HG03060 (cell line): ENCODE data around the gene IQCF5.
"Not testable (repeated sequence)": the region's sequence is repeated elsewhere in the genome, so short reads cannot be mapped to it uniquely, and the experiment has no call there.

Experiments
- ATAC-seq: cut with Tn5 transposase; IDR thresholded peaks from one replicate; pipeline ENCODE4 v1.9.1; 2021; ENCODE audit warnings: low read depth, moderate number of reproducible peaks; ENCODE audit not compliant: unreplicated experiment

IQCF5 gene

GRCh38 chr3:51875501-51875900, at the start of gene IQCF5:
IQCF5 (minus strand) TSS chr3:51875601; CDS start chr3:51875531, 70 bp downstream.
- no peak for ATAC-seq

DNA sequence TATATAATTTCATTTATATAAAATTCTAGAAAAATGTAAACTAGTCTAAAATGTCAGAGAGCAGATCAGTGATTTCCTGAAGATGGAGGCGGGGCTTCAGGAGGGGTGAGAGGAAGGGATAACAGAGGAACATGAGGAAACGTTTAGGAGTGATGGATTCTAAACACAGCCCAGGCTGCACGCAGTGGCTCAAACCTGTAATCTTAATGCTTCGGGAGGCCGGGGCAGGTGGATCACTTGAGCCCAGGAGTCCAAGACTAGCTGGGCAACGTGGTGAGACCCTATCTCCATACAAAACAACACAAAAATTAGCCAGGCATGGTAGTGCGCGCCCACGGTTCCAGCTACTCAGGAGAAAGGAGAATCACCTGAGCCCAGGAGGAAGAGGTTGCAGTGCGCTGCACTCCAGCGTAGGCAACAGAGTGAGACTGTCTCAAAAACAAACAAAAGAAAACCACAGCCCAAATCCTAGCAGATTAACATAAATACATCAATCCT, 45.7 kb upstream of the IQCF5 start:
- no peak for ATAC-seq

DNA sequence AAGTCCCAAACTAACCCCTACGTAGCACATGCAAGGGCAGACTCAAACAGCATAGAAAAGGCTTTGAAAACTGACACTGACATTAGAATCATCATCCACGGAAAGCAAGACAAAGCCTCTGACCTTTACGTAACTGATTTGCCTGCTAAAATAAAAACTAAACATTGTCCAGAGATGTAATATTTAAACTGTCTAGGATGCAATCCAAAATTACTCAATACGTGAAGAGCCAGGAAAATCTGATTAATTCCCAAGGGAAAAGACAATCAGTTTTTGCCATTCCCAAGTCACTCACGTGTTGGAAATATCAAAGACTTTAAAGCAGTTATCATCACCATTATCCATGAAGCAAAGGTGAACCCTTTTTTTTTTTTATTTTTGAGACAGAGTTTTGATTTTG, 41.0 kb upstream of the IQCF5 start:
- ATAC-seq: no peak

- no peak for ATAC-seq
These were observed 32.6 kb upstream of the IQCF5 start for GRCh38 chr3:51908026-51908425.

DNA sequence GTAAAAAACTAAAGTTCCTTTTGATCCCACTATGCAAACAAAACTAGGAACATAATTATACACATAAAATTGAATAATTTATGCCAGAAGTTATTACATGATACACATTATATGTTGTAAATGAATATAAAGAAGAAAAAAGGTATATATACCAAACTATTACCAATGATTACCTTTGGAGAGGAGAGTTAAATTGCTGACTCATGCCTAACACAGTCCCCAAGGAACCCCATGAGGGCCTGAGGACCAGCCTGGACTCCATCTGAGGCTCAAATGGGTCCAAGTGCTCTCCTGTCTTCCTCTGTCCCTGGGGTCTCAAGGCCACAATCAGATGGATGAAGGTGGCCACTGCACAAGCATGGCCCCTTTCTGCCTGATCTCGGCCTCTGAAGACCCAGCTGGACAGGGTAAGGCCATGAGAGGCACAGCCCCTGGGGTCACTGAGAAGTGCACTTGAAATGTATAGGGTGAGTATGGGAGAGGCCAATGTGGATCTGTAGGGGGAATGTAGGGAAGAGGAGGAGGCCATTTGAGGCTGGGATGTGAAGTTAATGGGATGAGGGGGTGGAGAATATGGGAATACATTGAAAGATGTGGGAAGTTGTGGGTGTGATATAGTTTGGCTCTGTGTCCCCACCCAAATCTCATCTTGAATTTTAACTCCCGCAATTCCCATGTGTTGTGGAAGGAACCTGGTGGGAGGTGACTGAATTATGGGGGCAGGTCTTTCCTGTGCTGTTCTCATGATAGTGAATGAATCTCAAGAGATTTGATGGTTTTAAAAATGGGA, 28.8 kb upstream of the IQCF5 start:
- ATAC-seq: no peak

DNA sequence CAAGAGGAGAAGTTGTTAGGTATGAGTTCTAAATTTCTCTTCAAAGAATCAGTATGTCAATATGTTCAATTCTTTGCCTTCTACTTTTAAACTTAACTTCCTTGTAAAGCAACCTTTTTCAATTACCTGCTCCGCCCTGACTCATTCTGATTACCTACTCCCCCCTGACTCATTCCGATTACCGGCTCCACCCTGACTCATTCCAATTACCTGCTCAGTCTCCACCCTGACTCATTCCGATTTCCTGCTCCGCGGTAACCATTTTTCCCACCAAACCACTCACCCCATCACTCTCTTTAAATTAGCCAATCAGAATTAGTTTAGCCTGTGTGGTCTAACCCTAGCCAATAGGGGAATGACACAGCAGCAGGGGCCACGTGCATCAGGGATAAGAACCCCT, 27.0 kb upstream of the IQCF5 start:
- ATAC-seq: not testable (repeated sequence)

GRCh38 chr3:51900043-51900442, 24.6 kb upstream of the IQCF5 start:
- not testable (repeated sequence) for ATAC-seq

DNA sequence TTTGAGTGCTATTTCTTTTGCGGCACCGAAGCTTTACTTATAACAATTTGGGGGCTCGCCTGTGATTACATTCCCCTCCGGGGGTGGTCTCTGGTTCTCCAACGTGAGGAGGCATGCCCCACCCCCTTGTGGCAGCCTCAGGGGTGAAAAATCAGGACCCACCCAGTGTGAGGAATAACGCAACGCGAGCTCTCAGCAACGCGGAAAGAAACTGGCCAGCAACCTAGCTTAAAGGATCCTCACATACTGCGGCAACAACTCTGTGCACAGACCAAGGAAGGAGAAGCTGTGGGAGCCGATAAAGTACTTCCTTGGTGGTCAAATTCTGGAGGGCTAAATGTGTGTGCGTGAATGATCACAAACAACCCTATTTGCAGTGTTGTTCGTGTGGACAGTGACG, 22.0 kb upstream of the IQCF5 start:
- no peak for ATAC-seq

GRCh38 chr3:51896607-51897305, 21.4 kb upstream of the IQCF5 start:
- ATAC-seq: no peak

GRCh38 chr3:51894939-51895338, 19.5 kb upstream of the IQCF5 start:
- no peak for ATAC-seq

DNA sequence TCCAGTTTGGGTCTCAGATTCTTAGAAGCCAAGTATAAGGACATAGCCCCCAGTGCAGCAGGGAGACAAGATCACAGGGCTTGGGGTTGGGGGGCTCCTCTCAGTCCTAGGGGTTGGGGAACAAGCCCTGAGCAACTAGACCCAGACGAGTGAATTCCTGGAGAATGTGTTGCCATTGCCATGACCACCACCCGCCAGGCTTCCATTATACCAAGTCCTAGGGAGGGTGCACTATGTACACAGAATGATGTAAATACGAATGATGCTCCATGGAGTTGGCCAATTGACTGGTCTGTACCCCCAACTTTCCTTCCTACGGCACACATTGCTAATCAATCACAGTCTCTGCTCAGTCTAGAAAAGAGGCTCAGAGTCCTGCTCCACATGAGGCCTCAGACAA, 19.0 kb upstream of the IQCF5 start:
- ATAC-seq: no peak

DNA sequence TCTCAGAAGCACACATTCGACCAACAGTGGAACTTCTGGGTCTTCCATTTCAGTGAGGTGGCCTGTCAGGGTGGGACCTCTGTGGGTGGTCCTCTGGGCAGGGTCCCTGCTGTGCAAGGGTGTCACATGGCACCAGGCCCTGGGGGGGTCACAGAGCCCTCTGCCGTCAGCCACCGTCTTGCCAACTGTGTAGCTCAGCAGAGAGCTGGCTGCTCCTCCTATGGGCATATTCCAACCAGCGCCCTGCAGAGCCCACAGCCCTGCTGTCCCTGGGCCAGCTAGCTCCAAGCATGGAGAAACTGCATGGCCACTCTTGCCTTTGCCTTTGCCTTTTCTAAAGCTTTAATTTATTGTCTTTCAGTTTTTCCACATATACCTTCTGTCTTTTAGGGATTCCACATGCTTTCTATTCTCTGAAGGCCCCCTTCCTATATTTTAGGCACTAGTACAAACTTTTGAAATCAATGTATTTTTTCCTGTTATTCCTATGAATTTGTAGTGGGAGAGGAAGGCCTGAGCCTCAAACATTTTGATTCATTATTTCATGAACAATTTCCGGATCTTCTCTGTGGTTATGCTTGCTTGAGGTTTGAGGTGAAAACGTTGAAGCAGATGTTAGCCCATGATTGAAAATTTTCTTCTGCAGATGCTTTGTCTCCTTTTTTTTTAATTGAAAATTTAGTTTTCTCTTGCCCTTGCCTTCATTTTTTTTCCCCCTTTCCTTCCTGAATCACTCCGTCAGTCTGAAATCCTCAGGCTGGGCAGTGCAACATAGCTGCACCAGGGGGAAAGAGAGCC, 16.0 kb upstream of the IQCF5 start:
- ATAC-seq: no peak

DNA sequence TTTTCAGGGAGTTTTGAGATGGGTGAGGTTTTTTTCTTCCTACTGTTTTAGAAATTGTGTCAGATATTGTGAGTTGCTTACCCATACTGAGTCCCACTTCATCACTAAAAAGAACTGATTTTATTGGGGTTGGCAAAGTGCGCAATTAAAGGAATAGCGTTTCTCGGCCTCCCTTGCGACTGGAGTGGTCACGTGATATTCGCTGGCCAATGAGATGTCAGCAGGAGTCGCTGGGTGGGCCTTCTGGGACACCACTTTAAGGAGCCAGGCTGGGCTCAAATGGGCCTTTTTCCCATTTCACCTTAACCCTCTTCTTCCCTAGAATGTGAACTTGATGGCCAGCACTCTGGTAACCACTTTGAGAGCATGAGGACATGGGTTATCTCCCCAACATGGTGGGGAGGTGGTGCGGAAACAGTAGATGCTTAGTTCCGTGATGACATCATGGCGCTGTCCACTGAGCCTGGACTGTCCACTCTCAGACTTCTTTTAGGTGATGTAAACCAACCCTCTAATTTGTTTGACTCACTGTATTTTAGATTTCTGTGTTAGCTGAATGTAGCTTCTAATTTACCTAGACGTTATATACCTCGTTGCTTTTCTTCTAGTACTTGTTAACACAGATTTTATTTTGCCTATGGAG, 13.2 kb upstream of the IQCF5 start:
- ATAC-seq: no peak

DNA sequence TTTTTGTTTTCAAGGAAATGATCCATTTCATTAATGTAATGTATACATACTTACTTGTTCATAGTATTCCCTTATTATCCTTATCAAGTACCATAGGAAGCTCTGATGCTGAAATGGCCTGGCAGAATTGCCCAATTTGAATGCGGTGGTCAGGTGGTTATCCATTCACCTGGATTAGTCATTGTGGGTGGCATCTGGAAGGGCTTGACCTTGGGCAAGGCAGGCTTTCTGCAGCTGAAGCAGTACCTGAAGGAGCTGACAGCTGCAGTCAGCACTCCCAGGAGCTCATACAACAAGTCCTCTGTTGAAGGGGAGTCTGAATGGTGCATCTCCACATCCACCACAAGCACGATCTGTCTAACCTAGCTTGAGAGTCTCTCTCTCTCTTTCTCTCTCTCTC, 12.2 kb upstream of the IQCF5 start:
- ATAC-seq: no peak

GRCh38 chr3:51886447-51886846, 11.0 kb upstream of the IQCF5 start:
- no peak for ATAC-seq

DNA sequence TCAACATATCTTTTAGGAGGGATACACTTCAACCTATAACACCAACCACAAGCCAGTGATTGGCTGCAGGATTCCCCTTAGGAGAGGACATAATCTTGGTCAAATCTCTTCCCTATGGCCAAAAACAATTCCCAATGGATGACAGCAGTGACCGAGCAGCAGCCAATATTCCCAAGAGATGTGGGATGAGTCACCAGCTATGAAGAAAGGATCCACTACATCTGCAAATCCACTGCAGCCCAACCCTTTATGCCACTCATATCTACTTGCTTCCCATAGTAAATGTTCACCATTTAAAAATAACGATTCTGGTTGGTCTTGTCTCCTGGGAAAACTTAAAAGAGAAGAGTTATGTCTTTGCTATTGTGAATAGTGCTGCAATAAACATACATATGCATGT, 4.5 kb upstream of the IQCF5 start:
- ATAC-seq: no peak

- ATAC-seq: no peak
These were observed 785 bp upstream of the IQCF5 start for GRCh38 chr3:51876186-51876585.

DNA sequence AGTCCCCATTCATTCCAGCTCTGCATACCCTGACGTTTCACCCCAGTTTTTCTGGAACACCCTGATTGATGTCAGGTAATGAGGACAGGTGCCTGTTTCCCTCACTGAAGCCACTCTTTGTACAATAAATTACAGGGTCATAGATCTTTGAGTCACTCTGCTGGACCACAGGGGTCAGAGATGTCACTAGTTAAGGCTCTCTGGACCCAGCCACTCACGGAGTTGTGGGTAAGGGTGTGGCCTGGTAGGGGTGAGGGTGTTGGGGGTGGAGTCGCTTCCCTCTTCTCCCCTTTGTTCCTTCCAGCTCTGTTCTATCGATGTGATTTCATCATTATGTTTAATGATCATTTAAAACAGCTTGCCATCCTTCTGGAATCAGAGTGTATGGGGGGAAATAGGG, 512 bp downstream of the IQCF5 start:
- no peak for ATAC-seq

DNA sequence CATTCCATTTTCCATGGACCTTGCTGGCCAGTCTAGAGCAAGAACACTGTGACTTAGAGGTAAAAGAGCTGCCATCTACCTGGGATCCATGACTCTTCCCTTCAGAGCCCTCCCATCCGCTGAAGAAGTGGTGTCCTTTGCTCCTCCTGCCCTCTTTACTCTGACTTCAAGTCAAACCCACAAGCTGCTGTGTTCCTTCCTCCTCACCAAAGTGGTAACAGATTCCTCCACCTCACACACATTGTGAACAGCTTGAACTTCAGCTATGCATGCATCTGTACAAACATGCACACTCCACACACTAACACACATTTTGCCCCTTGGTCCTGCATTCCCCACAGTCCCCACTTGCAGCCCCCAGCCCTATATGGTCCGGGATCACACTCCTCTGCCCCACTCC, 990 bp downstream of the IQCF5 start:
- ATAC-seq: no peak

- ATAC-seq: no peak
These were observed 1.5 kb downstream of the IQCF5 start for GRCh38 chr3:51873876-51874275.
